Caco-2 (cell line): ENCODE data around the gene TRPC4AP. TPM values are rescaled to one million over a fixed set of nuclear protein-coding genes. Genes with fewer than 3 reads are reported as not detected.
A peak's percentile ranks its signal among the peaks of the same experiment; 100 is the strongest.

Experiments used
- BruUV-seq: library from RNA; stranded (reverse); fragments of 400-500 nt; replicated peaks from 2 replicates; lab custom pipeline; 2021; lab: Mats Ljungman, UMichigan
- CTCF ChIA-PET: fragments of 300-600 bp; sonication (Branson Sonifier 250); formaldehyde crosslinking; loops from one replicate; lab custom pipeline; 2022; ENCODE audit warnings: antibody characterized with exemption; lab: Charles Lee
- POLR2A ChIA-PET: fragments of 300-600 bp; sonication (Branson Sonifier 250); formaldehyde crosslinking; loops from one replicate; lab custom pipeline; 2022; ENCODE audit warnings: antibody characterized with exemption; lab: Charles Lee
- DNase-seq, 2 experiments: peaks; one replicate each; pipeline versions ENCODE4 v3.0.0 to v3.0.0-alpha.2; 2020 to 2022
- H3K27me3 ChIP-seq: replicated peaks from 2 replicates; pipeline ENCODE4 v1.6.0; 2011; ENCODE audit warnings: low read length; ENCODE audit not compliant: control insufficient read depth, insufficient read depth
- H3K36me3 ChIP-seq: 2 replicates; pipeline ENCODE4 v1.5.1; 2011; ENCODE audit warnings: low read length; ENCODE audit not compliant: control insufficient read depth, insufficient read depth
- H3K4me1 ChIP-seq: fragments of 250-450 bp; sonication (Bioruptor Pico); 2 replicates; pipeline ENCODE4 v1.5.1; 2020; ENCODE audit warnings: mild to moderate bottlenecking
- H3K4me3 ChIP-seq: 2 replicates; pipeline ENCODE4 v1.5.1; 2011; ENCODE audit warnings: low read depth, mild to moderate bottlenecking, control low read depth, low read length
- H3K9me3 ChIP-seq: fragments of 250-450 bp; sonication (Bioruptor Pico); 2 replicates; pipeline ENCODE4 v1.5.1; 2020; ENCODE audit warnings: mild to moderate bottlenecking, moderate library complexity
- H3K27ac Mint-ChIP-seq: one replicate; pipeline ENCODE4 v1.8.0; 2022; ENCODE audit warnings: mixed read lengths; ENCODE audit not compliant: unreplicated experiment
- H3K27me3 Mint-ChIP-seq: one replicate; pipeline ENCODE4 v1.8.0; 2022; ENCODE audit warnings: mixed read lengths; ENCODE audit not compliant: insufficient read depth, unreplicated experiment
- H3K36me3 Mint-ChIP-seq: one replicate; pipeline ENCODE4 v1.8.0; 2022; ENCODE audit warnings: mild to moderate bottlenecking, mixed read lengths; ENCODE audit not compliant: insufficient read depth, unreplicated experiment
- H3K4me1 Mint-ChIP-seq: one replicate; pipeline ENCODE4 v1.8.0; 2022; ENCODE audit warnings: low read depth, mixed read lengths; ENCODE audit not compliant: unreplicated experiment
- H3K4me3 Mint-ChIP-seq: one replicate; pipeline ENCODE4 v1.8.0; 2022; ENCODE audit warnings: mild to moderate bottlenecking, moderate library complexity, mixed read lengths; ENCODE audit not compliant: unreplicated experiment
- H3K9me3 Mint-ChIP-seq: one replicate; pipeline ENCODE4 v1.8.0; 2022; ENCODE audit warnings: mixed read lengths; ENCODE audit not compliant: unreplicated experiment
- intact Hi-C: fragments of 100-400 bp; cut with micrococcal nuclease; formaldehyde crosslinking; loops from one replicate; pipeline ENCODE4 v1.10.0; 2022; ENCODE audit not compliant: unreplicated experiment
- total RNA-seq: library from RNA; stranded (reverse); gene quantifications from 2 replicates; pipeline ENCODE4 v1.2.3, GENCODE V29; 2022
- TF ChIP-seq, protein P1 (sequence below), 2 experiments: fragments of 200-600 bp in 1 of 2; IDR thresholded peaks; 1 replicate in 1 of 2; 2 replicates in 1 of 2; pipeline versions ENCODE4 v1.5.1 to v1.8.0; 2011 to 2022; ENCODE audit warnings: antibody characterized with exemption in 1 of 2, control low read depth in 1 of 2, inconsistent platforms in 1 of 2, low read depth in 1 of 2, low read length in 1 of 2, mild to moderate bottlenecking in 1 of 2, moderate library complexity in 1 of 2; ENCODE audit not compliant: insufficient read depth in 1 of 2, severe bottlenecking in 1 of 2, unreplicated experiment in 1 of 2

Gene TRPC4AP
- total RNA-seq, 1 experiment from 2014 or later, result 144 TPM

DNA sequence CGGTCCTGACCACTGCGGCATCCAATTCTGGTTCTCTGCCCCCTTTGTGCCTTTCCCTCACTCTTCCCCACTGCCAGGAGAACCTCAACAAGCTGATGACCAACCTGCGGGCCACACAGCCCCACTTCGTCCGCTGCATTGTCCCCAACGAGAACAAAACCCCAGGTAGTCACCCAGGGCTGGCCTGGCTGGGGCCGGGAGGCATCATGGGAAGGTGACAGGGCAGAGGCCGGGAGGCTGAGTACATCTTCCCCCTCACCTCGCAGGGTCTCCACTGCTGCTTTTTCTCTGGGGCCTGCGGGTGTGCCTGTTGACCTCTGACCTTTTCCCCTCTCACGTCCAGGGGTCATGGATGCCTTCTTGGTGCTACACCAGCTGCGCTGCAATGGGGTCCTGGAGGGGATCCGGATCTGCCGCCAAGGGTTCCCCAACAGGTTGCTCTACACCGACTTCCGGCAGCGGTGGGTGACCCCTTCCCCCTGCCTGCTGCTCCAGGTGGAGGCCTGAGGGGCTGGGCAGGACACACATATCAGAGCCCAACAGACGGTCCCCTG lies 101.9 kb downstream of the TRPC4AP start:
- Histone ChIP-seq H3K27me3 (no peaks in the 10 kb centered on the region; the same call in 1 of the 2 replicates), H3K36me3 (peaks cover 4% of the 10 kb centered on the region), H3K9me3 (no peaks in the 10 kb centered on the region), H3K4me1 (no peaks in the 10 kb centered on the region), H3K4me3 (no peak overlapping the region)
- intact Hi-C loops, result no loop called here
- Mint-ChIP-seq H3K27ac (peak overlapping the region; percentile 29), H3K9me3 (no peaks in the 10 kb centered on the region), H3K36me3 (peaks cover 58% of the 10 kb centered on the region), H3K27me3 (no peaks in the 10 kb centered on the region), H3K4me1 (no peaks in the 10 kb centered on the region), H3K4me3 (no peak overlapping the region)
- ChIA-PET POLR2A (interaction anchor here (0.7 kb wide), 1 partner anchor 270 kb away, joined by 7 read pairs; no protein-coding TSS in a partner anchor), CTCF (interaction anchor here (1.1 kb wide), 1 partner anchor 117 kb away, joined by 5 read pairs; no protein-coding TSS in a partner anchor)
- no TSS peak for BruUV-seq
- TF ChIP-seq, protein P1, sequence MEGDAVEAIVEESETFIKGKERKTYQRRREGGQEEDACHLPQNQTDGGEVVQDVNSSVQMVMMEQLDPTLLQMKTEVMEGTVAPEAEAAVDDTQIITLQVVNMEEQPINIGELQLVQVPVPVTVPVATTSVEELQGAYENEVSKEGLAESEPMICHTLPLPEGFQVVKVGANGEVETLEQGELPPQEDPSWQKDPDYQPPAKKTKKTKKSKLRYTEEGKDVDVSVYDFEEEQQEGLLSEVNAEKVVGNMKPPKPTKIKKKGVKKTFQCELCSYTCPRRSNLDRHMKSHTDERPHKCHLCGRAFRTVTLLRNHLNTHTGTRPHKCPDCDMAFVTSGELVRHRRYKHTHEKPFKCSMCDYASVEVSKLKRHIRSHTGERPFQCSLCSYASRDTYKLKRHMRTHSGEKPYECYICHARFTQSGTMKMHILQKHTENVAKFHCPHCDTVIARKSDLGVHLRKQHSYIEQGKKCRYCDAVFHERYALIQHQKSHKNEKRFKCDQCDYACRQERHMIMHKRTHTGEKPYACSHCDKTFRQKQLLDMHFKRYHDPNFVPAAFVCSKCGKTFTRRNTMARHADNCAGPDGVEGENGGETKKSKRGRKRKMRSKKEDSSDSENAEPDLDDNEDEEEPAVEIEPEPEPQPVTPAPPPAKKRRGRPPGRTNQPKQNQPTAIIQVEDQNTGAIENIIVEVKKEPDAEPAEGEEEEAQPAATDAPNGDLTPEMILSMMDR (IDR thresholded peaks at IDR 0.05; ENCODE audit: insufficient read depth in 1 of 2, low read depth in 1 of 2, low read length in 1 of 2, severe bottlenecking in 1 of 2, unreplicated experiment in 1 of 2), result no peak
- DNase-seq, result no peak

DNA sequence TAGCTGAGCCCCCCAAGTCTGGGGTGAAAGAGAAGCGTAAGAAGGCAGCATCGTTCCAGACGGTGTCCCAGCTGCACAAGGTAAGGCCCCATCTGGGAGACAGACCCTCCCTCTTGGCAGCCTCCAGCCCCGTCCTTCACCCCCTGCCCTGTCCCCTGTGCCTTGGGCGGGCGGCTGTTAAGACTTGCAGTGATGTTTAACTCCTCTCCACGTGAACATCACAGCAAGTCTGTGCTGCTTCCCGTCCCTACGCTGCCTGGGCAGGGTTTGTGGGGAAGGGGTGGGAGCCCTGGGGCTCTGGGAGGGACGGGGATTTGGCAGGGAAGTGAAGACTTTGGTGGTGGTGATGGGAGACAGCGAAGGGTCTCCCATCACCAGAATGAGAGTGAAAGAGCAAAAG lies 102.4 kb downstream of the TRPC4AP start:
- no TSS peak for BruUV-seq
- POLR2A ChIA-PET, result interaction anchor here (0.7 kb wide), 1 partner anchor 269 kb away, joined by 7 read pairs; no protein-coding TSS in a partner anchor

DNA sequence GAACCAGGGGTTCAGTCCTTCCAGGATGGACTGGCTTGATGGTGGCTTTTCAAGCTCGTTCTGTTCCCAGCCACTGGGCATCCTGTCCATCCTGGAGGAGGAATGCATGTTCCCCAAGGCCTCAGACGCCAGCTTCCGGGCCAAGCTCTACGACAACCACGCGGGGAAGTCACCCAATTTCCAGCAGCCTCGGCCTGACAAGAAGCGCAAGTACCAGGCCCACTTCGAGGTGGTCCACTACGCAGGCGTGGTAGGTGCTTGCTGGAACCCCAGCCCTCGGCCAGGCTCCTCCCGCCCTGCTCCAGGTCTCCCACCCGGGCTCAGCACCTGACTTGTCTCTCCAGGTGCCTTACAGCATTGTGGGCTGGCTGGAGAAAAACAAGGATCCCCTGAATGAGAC lies 102.9 kb downstream of the TRPC4AP start:
- H3K27me3 ChIP-seq, result no peaks in the 10 kb centered on the region; the same call in 1 of the 2 replicates
- intact Hi-C loops, result no loop called here
- TF ChIP-seq, protein P1 (IDR thresholded peaks at IDR 0.05; ENCODE audit: insufficient read depth in 1 of 2, low read depth in 1 of 2, low read length in 1 of 2, severe bottlenecking in 1 of 2, unreplicated experiment in 1 of 2), result no peak
- Mint-ChIP-seq H3K27me3 (no peaks in the 10 kb centered on the region), H3K4me1 (no peaks in the 10 kb centered on the region), H3K4me3 (no peak overlapping the region), H3K9me3 (no peaks in the 10 kb centered on the region), H3K27ac (no peak overlapping the region), H3K36me3 (peaks cover 62% of the 10 kb centered on the region)
- no peak overlapping the region for H3K4me3 ChIP-seq
- ChIA-PET CTCF (interaction anchor here (2.3 kb wide), 1 partner anchor 116 kb away, joined by 5 read pairs; no protein-coding TSS in a partner anchor), POLR2A (no interaction called here)
- BruUV-seq, result no TSS peak
- no peak for DNase-seq
- no peaks in the 10 kb centered on the region for H3K9me3 ChIP-seq
- H3K4me1 ChIP-seq, result no peaks in the 10 kb centered on the region
- peaks cover 1% of the 10 kb centered on the region; the same call in 1 of the 2 replicates for H3K36me3 ChIP-seq

More for the DNA sequence above, 102.4 kb downstream of the TRPC4AP start:
- TF ChIP-seq, protein P1 (IDR thresholded peaks at IDR 0.05; ENCODE audit: insufficient read depth in 1 of 2, low read depth in 1 of 2, low read length in 1 of 2, severe bottlenecking in 1 of 2, unreplicated experiment in 1 of 2), result no peak
- Histone ChIP-seq H3K4me3 (no peak overlapping the region), H3K9me3 (no peaks in the 10 kb centered on the region), H3K36me3 (peaks cover 1% of the 10 kb centered on the region), H3K4me1 (no peaks in the 10 kb centered on the region), H3K27me3 (no peaks in the 10 kb centered on the region; the same call in 1 of the 2 replicates)
- Mint-ChIP-seq H3K4me3 (no peak overlapping the region), H3K4me1 (no peaks in the 10 kb centered on the region), H3K27ac (no peak overlapping the region), H3K36me3 (peaks cover 60% of the 10 kb centered on the region), H3K9me3 (no peaks in the 10 kb centered on the region), H3K27me3 (no peaks in the 10 kb centered on the region)
- no peak for DNase-seq
- intact Hi-C loops, result no loop called here
- CTCF ChIA-PET, result interaction anchor here (2.3 kb wide), 1 partner anchor 116 kb away, joined by 5 read pairs; no protein-coding TSS in a partner anchor
